T1000 (cell line): ENCODE data around the gene RPS26.
"Not testable (repeated sequence)": the region's sequence is repeated elsewhere in the genome, so short reads cannot be mapped to it uniquely, and the experiment has no call there.

ENCODE experiments used
- DNase-seq: peaks from one replicate; lab custom pipeline; 2025; ENCODE audit warnings: mixed read lengths; lab: John Stamatoyannopoulos, UW

RPS26 gene

GRCh38 chr12:56021889-56022497 is 19.7 kb upstream of the RPS26 start:
- DNase-seq = no peak

GRCh38 chr12:56028511-56029165 is 13.1 kb upstream of the RPS26 start:
- DNase-seq = no peak

GRCh38 chr12:56029166-56029519 is 12.6 kb upstream of the RPS26 start:
- no peak for DNase-seq

GRCh38 chr12:56029666-56030293 is 11.9 kb upstream of the RPS26 start:
- peak; percentile 23 for DNase-seq

GRCh38 chr12:56031987-56032386 is 9.7 kb upstream of the RPS26 start:
- DNase-seq = no peak

GRCh38 chr12:56034586-56035332 is 7.0 kb upstream of the RPS26 start:
- DNase-seq = no peak

- DNase-seq = no peak
These were observed 4.6 kb upstream of the RPS26 start for GRCh38 chr12:56037161-56037560.

GRCh38 chr12:56038022-56038655 is 3.6 kb upstream of the RPS26 start:
- DNase-seq = no peak

- DNase-seq = no peak
These were observed 1.6 kb upstream of the RPS26 start for GRCh38 chr12:56040151-56040550.

- DNase-seq = no peak
These were observed 661 bp upstream of the RPS26 start for GRCh38 chr12:56040963-56041551.

- not testable (repeated sequence) for DNase-seq
These were observed 704 bp downstream of the RPS26 start for GRCh38 chr12:56042430-56042813.

GRCh38 chr12:56042843-56043242 is 1.1 kb downstream of the RPS26 start:
- DNase-seq = no peak

- no peak for DNase-seq
These were observed 4.5 kb downstream of the RPS26 start for GRCh38 chr12:56046027-56046780.

GRCh38 chr12:56053407-56053893 is 11.7 kb downstream of the RPS26 start:
- DNase-seq = no peak

GRCh38 chr12:56059964-56060363 is 18.2 kb downstream of the RPS26 start:
- not testable (repeated sequence) for DNase-seq

GRCh38 chr12:56061982-56062381 is 20.3 kb downstream of the RPS26 start:
- no peak for DNase-seq

- DNase-seq = no peak
These were observed 21.3 kb downstream of the RPS26 start for GRCh38 chr12:56062996-56063395.

- peak; percentile 17 for DNase-seq
These were observed 29.9 kb downstream of the RPS26 start for GRCh38 chr12:56071648-56072047.

- no peak for DNase-seq
These were observed 32.7 kb downstream of the RPS26 start for GRCh38 chr12:56074396-56074795.

GRCh38 chr12:56077966-56078365 is 36.2 kb downstream of the RPS26 start:
- not testable (repeated sequence) for DNase-seq

- no peak for DNase-seq
These were observed 36.7 kb downstream of the RPS26 start for GRCh38 chr12:56078427-56078826.
